ENCODE measurements around the gene OTOP2.

DNA sequence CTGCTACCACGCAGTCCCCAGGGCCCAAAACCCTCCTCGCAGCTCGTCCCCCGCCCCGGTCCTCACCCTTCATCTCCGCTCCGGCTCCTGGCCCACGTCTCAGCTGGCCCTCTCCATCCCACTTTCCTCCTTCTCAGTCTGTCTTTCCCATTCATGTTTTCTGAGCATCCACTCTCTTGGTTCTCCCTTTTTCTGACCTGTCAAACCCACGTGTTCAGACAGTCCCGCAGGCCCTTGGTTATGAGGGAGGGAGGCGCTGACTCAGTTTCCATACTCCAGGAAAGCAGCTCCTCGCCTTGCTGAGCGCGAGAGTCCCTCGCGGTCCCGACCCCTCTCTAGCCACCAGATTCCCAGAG is 48.9 kb downstream of the OTOP2 start:
- TF ChIP-seq CTCF (IDR thresholded peaks at IDR 0.05) (no peak), POLR2A (IDR thresholded peaks at IDR 0.05) (no peak), POLR2AphosphoS5 (IDR thresholded peaks at IDR 0.05) (no peak), EP300 (IDR thresholded peaks at IDR 0.05) (no peak)
